Lower leg skin (tissue), 4 donors: ENCODE data around the gene DLG2. TPM values are rescaled to one million over a fixed set of nuclear protein-coding genes. Genes with fewer than 3 reads are reported as not detected.

Experiments
- DNase-seq, 2 donors: peaks; one replicate each; pipeline ENCODE4 v3.0.0-alpha.2; 2019; ENCODE audit warnings: low spot score in 2 of 2
- H3K4me3 ChIP-seq: fragments of 200-600 bp; sonication (generic); 2 replicates; pipeline ENCODE4 v1.5.1; 2017; ENCODE audit warnings: mild to moderate bottlenecking, low read depth; ENCODE audit not compliant: poor library complexity, severe bottlenecking
- CTCF ChIP-seq, 3 donors: fragments of 450-650 bp; IDR thresholded peaks; one replicate each; pipeline ENCODE4 v1.5.1; 2016; ENCODE audit warnings: antibody characterized with exemption in 3 of 3, mild to moderate bottlenecking in 3 of 3, moderate library complexity in 2 of 3
- POLR2A ChIP-seq, 2 donors: fragments of 450-650 bp; IDR thresholded peaks; one replicate each; pipeline ENCODE4 v1.6.1; 2016 to 2017; ENCODE audit warnings: antibody characterized with exemption in 2 of 2, mild to moderate bottlenecking in 1 of 2, moderate library complexity in 1 of 2
- WGBS, 2 donors: methylation state at CpG; one replicate each; pipeline ENCODE4 v1.1.5; 2018; 5-methylcytosine and 5-hydroxymethylcytosine counted together
- intact Hi-C: fragments of 100-400 bp; cut with DNase I; formaldehyde crosslinking; loops from one replicate; pipeline ENCODE4 v1.15.0; 2023; ENCODE audit warnings: low total_unique reads
- total RNA-seq, 4 donors: library from RNA; depleted of rRNA; stranded (reverse); fragments of >200 nt; gene quantifications; one replicate each; pipeline ENCODE4 v1.1.0, GENCODE V29; 2016

The DLG2 gene
- total RNA-seq, 4 donors from 2014 or later, result 37.6 to 68.3 (median 46.0) TPM

GRCh38 chr11:84264066-84264465 is 1363.1 kb downstream of the DLG2 start:
- intact Hi-C loops, result no loop called here
- WGBS, 2 donors, result 52 to 58% methylated on average over 1 of the region's 1 CpG
- H3K4me3 ChIP-seq, result no peak overlapping the region
- no peak for TF ChIP-seq POLR2A (IDR thresholded peaks at IDR 0.05)
- no peak for TF ChIP-seq CTCF (IDR thresholded peaks at IDR 0.05)
- DNase-seq, result no peak

GRCh38 chr11:84261707-84262106 is 1365.4 kb downstream of the DLG2 start:
- no peak overlapping the region for H3K4me3 ChIP-seq
- TF ChIP-seq POLR2A (IDR thresholded peaks at IDR 0.05) (no peak), CTCF (IDR thresholded peaks at IDR 0.05) (no peak)
- DNase-seq, result no peak
- intact Hi-C loops, result no loop called here

GRCh38 chr11:84260862-84261261 is 1366.3 kb downstream of the DLG2 start:
- WGBS, 2 donors, result 5 to 18% methylated on average over 1 of the region's 1 CpG
- intact Hi-C loops, result no loop called here
- no peak for DNase-seq
- TF ChIP-seq CTCF (IDR thresholded peaks at IDR 0.05) (no peak), POLR2A (IDR thresholded peaks at IDR 0.05) (no peak)
- no peak overlapping the region for H3K4me3 ChIP-seq

- 96 to 97% methylated on average over 1 of the region's 1 CpG for WGBS, 2 donors
- DNase-seq, result no peak
- intact Hi-C loops, result no loop called here
- no peak overlapping the region for H3K4me3 ChIP-seq
- no peak for TF ChIP-seq POLR2A (IDR thresholded peaks at IDR 0.05)
- TF ChIP-seq CTCF (IDR thresholded peaks at IDR 0.05), result no peak
These were observed 1370.5 kb downstream of the DLG2 start for GRCh38 chr11:84256618-84257017.

- DNase-seq, result no peak
- 90 to 92% methylated on average over 5 of the region's 5 CpGs for WGBS, 2 donors
- intact Hi-C loops, result no loop called here
- no peak overlapping the region for H3K4me3 ChIP-seq
- no peak for TF ChIP-seq CTCF (IDR thresholded peaks at IDR 0.05)
These were observed 1371.7 kb downstream of the DLG2 start for GRCh38 chr11:84255483-84255882.

- 89 to 96% methylated on average over 2 of the region's 2 CpGs for WGBS, 2 donors
- DNase-seq, result no peak
- TF ChIP-seq POLR2A (IDR thresholded peaks at IDR 0.05) (no peak), CTCF (IDR thresholded peaks at IDR 0.05) (no peak)
- H3K4me3 ChIP-seq, result no peak overlapping the region
- intact Hi-C loops, result no loop called here
These were observed 1376.1 kb downstream of the DLG2 start for GRCh38 chr11:84250834-84251613.
